Measurements from ENCODE around the gene LIG3. TPM values are rescaled to one million over a fixed set of nuclear protein-coding genes. Genes with fewer than 3 reads are reported as not detected.

Gene LIG3
- polyA plus RNA-seq, 1 of the 3 experiments (the other 2 are of a cell fraction), result 25.7 TPM

DNA sequence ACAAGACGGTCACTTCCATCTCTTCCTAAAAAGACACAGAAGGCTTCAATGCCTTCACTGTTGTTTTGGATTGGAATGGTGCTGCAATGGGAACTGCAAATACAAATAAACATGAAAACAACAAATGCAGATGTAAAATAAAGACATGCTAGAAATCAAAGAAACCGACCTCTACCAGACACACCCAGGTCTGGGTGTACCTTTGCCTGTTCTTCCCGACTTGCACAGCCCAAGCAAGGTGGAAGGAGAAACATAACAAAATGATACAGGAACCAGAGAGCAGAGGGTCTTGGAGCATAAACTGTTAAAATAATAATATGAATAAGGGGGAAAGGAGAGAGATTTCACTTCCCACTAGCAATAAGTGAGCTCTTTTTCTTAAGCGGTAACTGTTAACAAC lies 65.9 kb downstream of the LIG3 start:
- POLR2A ChIA-PET, result no interaction called here
- Histone ChIP-seq H3F3A (replicated peaks; ENCODE audit: insufficient read depth) (peaks cover 16% of the 10 kb centered on the region), H3K4me3 (ENCODE audit: low read depth in 2 of 2, low read length in 1 of 2) (peak overlapping the region in 1 of 2 experiments; percentile 40; a peak in 3 of 4 replicates), H2AFZ (ENCODE audit: low read depth) (no peak overlapping the region), H3K79me2 (ENCODE audit: insufficient read depth) (peaks cover 41% of the 10 kb centered on the region), H3K9ac (peak overlapping the region; percentile 10; the same call in 1 of the 2 replicates), H3K27me3 (ENCODE audit: insufficient read depth) (no peaks in the 10 kb centered on the region), H3K9me3 (no peaks in the 10 kb centered on the region), H3K9me2 (no peaks in the 10 kb centered on the region), H3K4me2 (peak overlapping the region; percentile 55), H3K4me1 (ENCODE audit: control insufficient read depth in 1 of 2, insufficient read depth in 2 of 2, low read depth in 1 of 2, low read length in 1 of 2) (peaks cover 3 to 16% of the 10 kb centered on the region in 2 experiments; a peak in 2 of 4 replicates), H3K36me3 (replicated peaks in 1 of 2; ENCODE audit: control insufficient read depth in 1 of 2, insufficient read depth in 2 of 2, low read length in 1 of 2) (no peaks in the 10 kb centered on the region), H4K20me1 (ENCODE audit: insufficient read depth) (0 out of 2 replicates have a peak, but pooled peaks cover 6% of the 10 kb centered on the region), H3K27ac (ENCODE audit: low read depth in 2 of 2, low read length in 1 of 2) (peak overlapping the region in 1 of 2 experiments; percentile 54; a peak in 1 of 4 replicates)
- CTCF ChIA-PET, result no interaction called here
- no peak for DNase-seq
- TF ChIP-seq SIN3A (IDR thresholded peaks at IDR 0.05; ENCODE audit: borderline replicate concordance, low read depth, low read length) (no peak), FOSL2 (IDR thresholded peaks at IDR 0.05; ENCODE audit: borderline replicate concordance, low read depth) (no peak), ELF1 (IDR thresholded peaks at IDR 0.05) (no peak), GABPA (IDR thresholded peaks at IDR 0.05; ENCODE audit: low read depth) (no peak), EZH2phosphoT487 (IDR thresholded peaks at IDR 0.05; ENCODE audit: borderline replicate concordance, low read depth) (no peak), EP300 (IDR thresholded peaks at IDR 0.05; ENCODE audit: borderline replicate concordance in 1 of 2, low read depth in 1 of 2, low read length in 1 of 2) (no peak), RXRA (IDR thresholded peaks at IDR 0.05; ENCODE audit: borderline replicate concordance, low read depth) (no peak), YY1 (IDR thresholded peaks at IDR 0.05; ENCODE audit: low read depth) (no peak), GATA2 (CRISPR knock-in tag; IDR thresholded peaks at IDR 0.05) (no peak)
- TF ChIP-seq, protein P1, sequence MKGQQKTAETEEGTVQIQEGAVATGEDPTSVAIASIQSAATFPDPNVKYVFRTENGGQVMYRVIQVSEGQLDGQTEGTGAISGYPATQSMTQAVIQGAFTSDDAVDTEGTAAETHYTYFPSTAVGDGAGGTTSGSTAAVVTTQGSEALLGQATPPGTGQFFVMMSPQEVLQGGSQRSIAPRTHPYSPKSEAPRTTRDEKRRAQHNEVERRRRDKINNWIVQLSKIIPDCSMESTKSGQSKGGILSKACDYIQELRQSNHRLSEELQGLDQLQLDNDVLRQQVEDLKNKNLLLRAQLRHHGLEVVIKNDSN (IDR thresholded peaks at IDR 0.05; ENCODE audit: borderline replicate concordance, low read depth), result no peak
- TF ChIP-seq, protein P2, sequence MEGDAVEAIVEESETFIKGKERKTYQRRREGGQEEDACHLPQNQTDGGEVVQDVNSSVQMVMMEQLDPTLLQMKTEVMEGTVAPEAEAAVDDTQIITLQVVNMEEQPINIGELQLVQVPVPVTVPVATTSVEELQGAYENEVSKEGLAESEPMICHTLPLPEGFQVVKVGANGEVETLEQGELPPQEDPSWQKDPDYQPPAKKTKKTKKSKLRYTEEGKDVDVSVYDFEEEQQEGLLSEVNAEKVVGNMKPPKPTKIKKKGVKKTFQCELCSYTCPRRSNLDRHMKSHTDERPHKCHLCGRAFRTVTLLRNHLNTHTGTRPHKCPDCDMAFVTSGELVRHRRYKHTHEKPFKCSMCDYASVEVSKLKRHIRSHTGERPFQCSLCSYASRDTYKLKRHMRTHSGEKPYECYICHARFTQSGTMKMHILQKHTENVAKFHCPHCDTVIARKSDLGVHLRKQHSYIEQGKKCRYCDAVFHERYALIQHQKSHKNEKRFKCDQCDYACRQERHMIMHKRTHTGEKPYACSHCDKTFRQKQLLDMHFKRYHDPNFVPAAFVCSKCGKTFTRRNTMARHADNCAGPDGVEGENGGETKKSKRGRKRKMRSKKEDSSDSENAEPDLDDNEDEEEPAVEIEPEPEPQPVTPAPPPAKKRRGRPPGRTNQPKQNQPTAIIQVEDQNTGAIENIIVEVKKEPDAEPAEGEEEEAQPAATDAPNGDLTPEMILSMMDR (IDR thresholded peaks at IDR 0.05), result no peak
- WGBS (ENCODE audit: low lambda C conversion rate), result 89% methylated on average over 4 of the region's 4 CpGs

GRCh38 chr17:35046740-35047283 lies 66.5 kb downstream of the LIG3 start:
- peak; percentile 54 for DNase-seq
- ChIA-PET POLR2A (no interaction called here), CTCF (no interaction called here)
- peaks cover 3 to 16% of the 10 kb centered on the region in 2 experiments; a peak in 2 of 4 replicates for H3K4me1 ChIP-seq (ENCODE audit: control insufficient read depth in 1 of 2, insufficient read depth in 2 of 2, low read depth in 1 of 2, low read length in 1 of 2)
- H3K27ac ChIP-seq (ENCODE audit: low read depth in 2 of 2, low read length in 1 of 2), result peak overlapping the region in 1 of 2 experiments; percentile 54; a peak in 2 of 4 replicates
- peak overlapping the region; percentile 10; the same call in 1 of the 2 replicates for H3K9ac ChIP-seq
- peak overlapping the region; percentile 9 to 40; a peak in 2 of 4 replicates for H3K4me3 ChIP-seq (ENCODE audit: low read depth in 2 of 2, low read length in 1 of 2)
- no peaks in the 10 kb centered on the region for H3K27me3 ChIP-seq (ENCODE audit: insufficient read depth)
- H3K36me3 ChIP-seq (replicated peaks in 1 of 2; ENCODE audit: control insufficient read depth in 1 of 2, insufficient read depth in 2 of 2, low read length in 1 of 2), result no peaks in the 10 kb centered on the region
- H3K4me2 ChIP-seq, result peak overlapping the region; percentile 55
- no peak overlapping the region for H2AFZ ChIP-seq (ENCODE audit: low read depth)
- no peaks in the 10 kb centered on the region for H3K9me3 ChIP-seq
- WGBS (ENCODE audit: low lambda C conversion rate), result 24% methylated on average over 5 of the region's 5 CpGs
- H3K9me2 ChIP-seq, result no peaks in the 10 kb centered on the region
- 0 out of 2 replicates have a peak, but pooled peaks cover 6% of the 10 kb centered on the region for H4K20me1 ChIP-seq (ENCODE audit: insufficient read depth)
- H3F3A ChIP-seq (replicated peaks; ENCODE audit: insufficient read depth), result peaks cover 22% of the 10 kb centered on the region
- TF ChIP-seq RAD21 (IDR thresholded peaks at IDR 0.05; ENCODE audit: low read length) (no peak), GATA2 (CRISPR knock-in tag; IDR thresholded peaks at IDR 0.05) (0 out of 2 replicates have a peak, but pooled peaks have one; percentile 15), TCF12 (IDR thresholded peaks at IDR 0.05) (peak; percentile 14), JUND (IDR thresholded peaks at IDR 0.05) (no peak), SMC3 (IDR thresholded peaks at IDR 0.05; ENCODE audit: low read depth, low read length) (no peak)
- TF ChIP-seq, protein P1 (IDR thresholded peaks at IDR 0.05; ENCODE audit: borderline replicate concordance, low read depth), result no peak
- peaks cover 43% of the 10 kb centered on the region for H3K79me2 ChIP-seq (ENCODE audit: insufficient read depth)

All from SK-N-SH (cell line).